Adipocyte (in vitro differentiated cells): ENCODE data around the gene COL11A1.
"Not testable (repeated sequence)": the region's sequence is repeated elsewhere in the genome, so short reads cannot be mapped to it uniquely, and the experiment has no call there.

ENCODE experiments used
- DNase-seq: peaks from one replicate; pipeline ENCODE4 v3.0.0-alpha.2; 2015; ENCODE audit warnings: low read depth
- H3K27me3 ChIP-seq: replicated peaks from 2 replicates; pipeline ENCODE4 v1.7.0; 2013; ENCODE audit warnings: mild to moderate bottlenecking, low read length, moderate library complexity; ENCODE audit not compliant: control insufficient read depth, insufficient read depth
- H3K36me3 ChIP-seq: 2 replicates; pipeline ENCODE4 v1.7.0; 2013; ENCODE audit warnings: low read length, mild to moderate bottlenecking, moderate library complexity; ENCODE audit not compliant: control insufficient read depth, insufficient read depth, severe bottlenecking
- H3K4me1 ChIP-seq: 2 replicates; pipeline ENCODE4 v1.7.0; 2013; ENCODE audit warnings: mild to moderate bottlenecking, low read length, moderate library complexity; ENCODE audit not compliant: control insufficient read depth, insufficient read depth
- H3K4me3 ChIP-seq: 2 replicates; pipeline ENCODE4 v1.7.0; 2013; ENCODE audit warnings: mild to moderate bottlenecking, low read length, moderate library complexity
- H3K9ac ChIP-seq: 2 replicates; pipeline ENCODE4 v1.7.0; 2013; ENCODE audit warnings: mild to moderate bottlenecking, low read length, moderate library complexity
- H3K9me3 ChIP-seq: 2 replicates; pipeline ENCODE4 v1.7.0; 2013; ENCODE audit warnings: mild to moderate bottlenecking, low read length, moderate library complexity; ENCODE audit not compliant: control insufficient read depth

Gene COL11A1

DNA sequence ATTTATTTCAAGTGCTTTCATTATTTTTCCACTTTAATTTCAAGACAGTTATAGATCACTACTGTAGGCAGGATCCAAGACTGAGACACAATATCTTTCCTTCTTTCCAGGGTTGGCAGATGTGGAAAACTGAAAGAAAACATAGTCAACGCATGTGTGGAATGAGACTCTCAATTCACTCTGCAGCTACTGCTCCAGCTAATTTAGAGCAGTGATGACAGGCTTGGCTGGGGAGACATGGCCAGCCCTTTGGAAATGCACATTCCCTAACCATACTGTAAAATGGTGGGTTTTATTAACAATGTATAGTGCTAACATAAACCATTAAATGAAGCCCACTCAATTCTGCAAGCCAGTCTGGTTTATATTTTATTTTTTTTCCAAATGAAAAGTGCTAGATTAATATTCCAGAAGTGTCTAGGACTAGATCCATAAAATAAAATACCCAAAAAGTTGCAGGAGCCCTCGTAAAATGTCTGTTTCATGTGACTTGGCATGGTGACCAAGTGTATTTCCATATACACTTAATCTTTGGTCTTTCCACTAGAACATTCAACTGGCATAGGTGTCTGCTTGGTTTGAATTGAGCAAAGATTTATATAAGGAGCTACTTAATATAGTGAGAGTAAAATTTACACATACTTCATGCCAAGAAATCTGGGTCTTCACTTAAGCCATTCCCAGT lies 32.9 kb downstream of the COL11A1 start:
- H3K4me3 ChIP-seq: no peak overlapping the region
- no peak overlapping the region for H3K9ac ChIP-seq
- H3K4me1 ChIP-seq: no peaks in the 10 kb centered on the region
- no peaks in the 10 kb centered on the region for H3K27me3 ChIP-seq
- no peaks in the 10 kb centered on the region for H3K9me3 ChIP-seq
- DNase-seq: no peak
- peaks cover 5% of the 10 kb centered on the region for H3K36me3 ChIP-seq

DNA sequence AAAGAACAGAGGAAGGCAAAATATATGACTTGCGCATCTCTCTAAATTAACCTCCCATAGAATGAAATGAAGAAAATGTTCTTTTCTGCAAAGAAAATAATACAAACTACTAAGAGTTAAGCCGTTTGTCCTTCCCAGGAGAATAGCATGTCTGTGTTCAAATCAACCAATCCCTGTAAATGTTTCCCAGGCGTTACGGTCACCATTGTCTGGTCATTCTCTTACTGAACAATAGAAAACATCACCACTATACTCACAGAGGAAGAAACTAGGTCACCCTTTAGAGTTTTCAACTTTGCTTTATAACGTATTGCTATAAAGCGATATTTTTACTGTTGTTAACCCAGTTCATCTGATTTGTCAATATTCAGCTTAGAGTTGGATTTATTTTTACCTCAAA lies 34.1 kb downstream of the COL11A1 start:
- Histone ChIP-seq H3K9ac (no peak overlapping the region), H3K4me1 (no peaks in the 10 kb centered on the region), H3K36me3 (peaks cover 5% of the 10 kb centered on the region), H3K27me3 (no peaks in the 10 kb centered on the region), H3K9me3 (no peaks in the 10 kb centered on the region), H3K4me3 (no peak overlapping the region)
- no peak for DNase-seq

DNA sequence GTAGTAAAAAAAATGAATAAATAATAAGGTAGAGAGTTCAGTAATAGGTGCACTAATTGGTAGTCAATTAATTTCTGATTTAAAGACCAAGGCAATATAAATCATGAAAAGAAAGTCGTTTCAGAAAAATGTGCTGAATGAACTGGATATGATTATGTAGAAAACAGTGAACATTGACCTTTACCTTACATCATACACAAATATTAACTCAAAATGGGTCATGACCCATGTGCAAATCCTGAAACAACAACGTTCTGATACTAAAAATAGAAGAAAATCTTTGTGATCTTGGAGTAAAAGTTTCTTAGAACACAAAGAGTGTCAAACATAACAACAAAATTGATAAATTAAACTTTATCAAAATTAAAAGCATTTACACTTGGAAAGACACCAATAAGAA lies 39.1 kb downstream of the COL11A1 start:
- H3K36me3 ChIP-seq: no peaks in the 10 kb centered on the region
- no peak overlapping the region for H3K4me3 ChIP-seq
- no peaks in the 10 kb centered on the region for H3K4me1 ChIP-seq
- no peak for DNase-seq
- H3K27me3 ChIP-seq: no peaks in the 10 kb centered on the region
- H3K9ac ChIP-seq: no peak overlapping the region
- H3K9me3 ChIP-seq: no peaks in the 10 kb centered on the region

DNA sequence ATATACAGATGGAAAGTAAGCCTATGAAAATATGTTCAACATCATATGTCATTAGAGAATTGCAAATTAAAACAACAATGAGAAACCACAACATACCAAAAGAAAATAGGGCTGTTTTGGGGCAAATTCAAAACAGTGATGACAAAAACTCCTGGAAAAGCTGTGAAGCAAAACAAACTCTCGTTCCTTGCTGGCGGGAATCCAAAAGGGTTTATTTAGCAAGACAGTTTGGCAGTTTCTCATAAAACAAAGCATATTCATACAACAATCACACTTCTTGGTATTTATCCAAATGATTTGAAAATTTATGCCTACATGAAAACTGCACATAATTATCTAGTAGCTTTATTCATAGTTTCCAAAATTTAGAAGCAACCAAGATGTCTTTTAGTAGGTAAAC lies 44.4 kb downstream of the COL11A1 start:
- H3K4me1 ChIP-seq: peaks cover 5% of the 10 kb centered on the region
- peak; percentile 56 for DNase-seq
- no peak overlapping the region for H3K4me3 ChIP-seq
- no peaks in the 10 kb centered on the region for H3K36me3 ChIP-seq
- H3K9me3 ChIP-seq: no peaks in the 10 kb centered on the region
- no peak overlapping the region for H3K9ac ChIP-seq
- H3K27me3 ChIP-seq: no peaks in the 10 kb centered on the region

DNA sequence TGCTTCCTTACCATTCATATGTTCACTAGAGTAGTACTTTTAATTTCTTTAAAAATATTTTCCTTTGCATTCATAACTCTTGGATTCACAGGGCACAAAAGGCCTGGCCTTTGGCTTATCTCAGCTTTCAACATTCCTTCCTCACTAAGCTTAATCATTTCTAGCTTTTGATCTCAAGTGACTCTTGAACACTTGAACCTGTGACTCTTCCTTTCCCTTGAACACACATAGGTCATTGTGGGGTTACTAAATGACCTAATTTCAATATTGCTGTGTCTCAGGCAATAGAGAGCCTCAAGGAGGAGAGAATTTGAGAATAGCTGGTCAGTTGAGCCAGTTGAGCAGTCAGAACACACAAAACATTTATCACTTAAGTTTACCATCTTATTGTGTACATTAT lies 49.9 kb downstream of the COL11A1 start:
- no peaks in the 10 kb centered on the region for H3K36me3 ChIP-seq
- no peak overlapping the region for H3K4me3 ChIP-seq
- no peak for DNase-seq
- H3K27me3 ChIP-seq: no peaks in the 10 kb centered on the region
- peaks cover 9% of the 10 kb centered on the region for H3K9me3 ChIP-seq
- H3K4me1 ChIP-seq: peaks cover 27% of the 10 kb centered on the region
- H3K9ac ChIP-seq: no peak overlapping the region

DNA sequence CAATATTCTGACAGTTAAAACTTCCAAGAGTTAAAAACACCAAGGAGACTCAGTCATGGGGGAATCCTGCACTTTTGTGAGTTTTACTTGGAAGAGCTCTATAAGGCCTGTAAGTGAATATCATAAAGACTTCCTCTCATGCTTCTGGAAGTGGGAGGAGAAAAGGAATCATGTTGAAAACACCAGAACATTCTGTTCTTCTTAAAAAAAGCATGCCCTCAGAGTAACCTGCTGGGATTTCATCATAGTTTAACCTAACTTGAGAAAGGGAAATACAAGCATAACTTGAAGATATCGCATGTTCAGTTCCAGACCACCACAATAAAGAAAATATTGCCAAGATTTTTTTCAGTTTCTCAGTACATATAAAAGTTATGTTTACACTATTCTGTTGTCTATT lies 51.9 kb downstream of the COL11A1 start:
- H3K9ac ChIP-seq: peak overlapping the region; percentile 51
- peaks cover 27% of the 10 kb centered on the region for H3K4me1 ChIP-seq
- H3K27me3 ChIP-seq: no peaks in the 10 kb centered on the region
- peak; percentile 89 for DNase-seq
- H3K36me3 ChIP-seq: no peaks in the 10 kb centered on the region
- peaks cover 9% of the 10 kb centered on the region for H3K9me3 ChIP-seq
- H3K4me3 ChIP-seq: peak overlapping the region; percentile 33

DNA sequence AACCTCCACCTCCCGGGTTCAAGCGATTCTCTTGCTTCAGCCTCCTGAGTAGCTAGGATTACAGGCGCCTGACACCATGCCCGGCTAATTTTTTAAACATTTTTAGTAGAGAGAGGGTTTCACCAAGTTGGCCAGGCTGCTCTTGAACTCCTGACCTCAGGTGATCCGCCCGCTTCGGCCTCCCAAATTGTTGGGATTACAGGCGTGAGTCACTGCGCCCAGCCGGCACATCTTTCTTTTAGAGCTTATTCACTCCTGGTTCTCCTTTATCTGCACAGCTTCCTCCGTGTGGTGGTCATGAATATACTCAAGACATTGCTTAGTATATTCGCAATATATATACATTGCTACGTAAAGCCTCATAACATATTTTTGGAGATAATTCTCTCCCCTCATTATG lies 80.2 kb downstream of the COL11A1 start:
- not testable (repeated sequence) for H3K9ac ChIP-seq, H3K4me1 ChIP-seq, H3K36me3 ChIP-seq, DNase-seq, H3K27me3 ChIP-seq, H3K4me3 ChIP-seq, H3K9me3 ChIP-seq

DNA sequence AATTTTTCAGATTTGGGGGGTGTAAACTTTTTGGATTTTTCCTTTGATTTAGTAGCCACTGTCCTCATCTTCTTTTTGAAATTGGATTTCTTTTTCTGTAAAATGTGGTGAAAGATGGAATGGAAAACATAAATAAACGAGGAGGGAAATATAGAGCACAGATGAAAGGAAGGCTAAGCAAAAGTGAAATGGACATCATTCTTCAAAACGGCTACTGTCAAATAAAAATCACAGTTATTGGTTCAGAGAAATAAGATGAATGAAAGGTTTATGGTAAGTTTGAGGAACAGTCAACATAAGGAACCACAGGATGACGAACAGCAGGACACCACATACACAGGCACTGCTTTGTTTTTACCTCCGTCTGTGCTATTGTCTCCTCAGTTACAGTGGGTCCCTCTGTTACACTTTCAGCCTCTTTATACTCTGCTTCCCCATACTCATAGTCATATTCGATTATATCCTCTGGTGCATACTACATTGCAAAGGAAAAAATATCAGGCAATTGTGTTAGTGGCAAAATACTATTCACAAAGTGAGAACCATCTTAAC lies 82.4 kb downstream of the COL11A1 start:
- no peak overlapping the region for H3K4me3 ChIP-seq
- no peak overlapping the region for H3K9ac ChIP-seq
- no peaks in the 10 kb centered on the region for H3K27me3 ChIP-seq
- DNase-seq: no peak
- H3K36me3 ChIP-seq: peaks cover 3% of the 10 kb centered on the region
- no peaks in the 10 kb centered on the region for H3K9me3 ChIP-seq
- H3K4me1 ChIP-seq: no peaks in the 10 kb centered on the region

DNA sequence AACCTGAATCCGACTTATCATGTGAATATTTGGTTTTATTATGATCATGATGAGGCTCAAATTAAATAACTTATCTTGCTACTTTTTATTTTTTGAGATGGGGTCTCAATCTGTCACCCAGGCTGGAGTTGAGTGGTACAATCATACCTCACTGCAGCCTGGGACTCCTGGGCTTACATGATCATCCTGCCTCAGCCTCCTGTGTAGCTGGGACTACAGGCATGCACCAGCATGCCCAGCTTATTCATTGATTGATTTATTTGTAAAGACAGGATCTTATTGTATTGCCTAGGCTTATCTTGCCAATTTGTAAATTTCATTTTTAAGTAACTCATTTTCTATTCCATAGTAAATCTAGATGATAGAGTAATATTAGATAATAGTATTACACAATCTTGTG lies 84.3 kb downstream of the COL11A1 start:
- Histone ChIP-seq H3K9ac (no peak overlapping the region), H3K27me3 (no peaks in the 10 kb centered on the region), H3K36me3 (peaks cover 3% of the 10 kb centered on the region), H3K4me1 (no peaks in the 10 kb centered on the region), H3K4me3 (no peak overlapping the region), H3K9me3 (no peaks in the 10 kb centered on the region)
- DNase-seq: no peak

DNA sequence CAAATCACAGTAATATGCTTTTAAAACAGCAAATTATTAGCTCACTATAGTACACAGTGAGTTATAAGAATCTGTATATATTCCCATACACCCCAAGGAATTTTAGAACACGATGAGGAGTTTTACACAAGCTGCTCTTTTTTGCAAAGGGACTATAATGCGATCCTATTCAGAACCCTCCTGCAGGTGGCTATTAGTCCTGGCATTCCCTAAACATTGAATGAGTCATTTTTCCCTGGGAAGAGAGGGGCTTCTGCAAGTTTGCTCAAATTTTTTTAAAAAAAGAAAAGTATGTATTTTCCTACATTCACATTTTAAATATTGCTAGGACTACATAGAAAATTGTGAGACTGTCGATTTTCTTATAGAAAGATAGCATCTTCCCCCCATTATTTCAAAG lies 106.3 kb downstream of the COL11A1 start:
- no peak overlapping the region for H3K4me3 ChIP-seq
- H3K9me3 ChIP-seq: no peaks in the 10 kb centered on the region
- no peak overlapping the region for H3K9ac ChIP-seq
- no peaks in the 10 kb centered on the region for H3K27me3 ChIP-seq
- peaks cover 14% of the 10 kb centered on the region for H3K36me3 ChIP-seq
- H3K4me1 ChIP-seq: no peaks in the 10 kb centered on the region
- DNase-seq: no peak

DNA sequence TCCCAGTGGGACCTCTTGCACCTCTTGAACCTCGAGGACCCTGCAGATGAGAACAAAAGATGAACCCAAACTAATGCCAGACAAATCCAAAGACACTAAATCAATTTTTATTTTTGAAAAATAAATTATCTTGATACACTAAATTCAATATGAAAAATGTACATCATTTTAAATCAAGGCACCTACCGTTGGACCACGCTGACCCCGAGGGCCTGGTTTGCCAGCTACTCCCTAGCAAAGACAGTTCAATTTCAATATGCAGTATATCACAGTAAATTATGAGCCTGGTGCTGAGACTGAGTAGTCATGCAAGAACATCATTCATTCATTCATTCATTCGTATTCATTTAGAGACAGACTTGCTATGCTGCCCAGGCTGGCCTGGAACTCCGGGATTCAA lies 129.4 kb downstream of the COL11A1 start:
- H3K36me3 ChIP-seq: no peaks in the 10 kb centered on the region
- H3K27me3 ChIP-seq: no peaks in the 10 kb centered on the region
- no peak for DNase-seq
- H3K4me1 ChIP-seq: no peaks in the 10 kb centered on the region
- H3K9me3 ChIP-seq: no peaks in the 10 kb centered on the region
- no peak overlapping the region for H3K4me3 ChIP-seq
- no peak overlapping the region for H3K9ac ChIP-seq

DNA sequence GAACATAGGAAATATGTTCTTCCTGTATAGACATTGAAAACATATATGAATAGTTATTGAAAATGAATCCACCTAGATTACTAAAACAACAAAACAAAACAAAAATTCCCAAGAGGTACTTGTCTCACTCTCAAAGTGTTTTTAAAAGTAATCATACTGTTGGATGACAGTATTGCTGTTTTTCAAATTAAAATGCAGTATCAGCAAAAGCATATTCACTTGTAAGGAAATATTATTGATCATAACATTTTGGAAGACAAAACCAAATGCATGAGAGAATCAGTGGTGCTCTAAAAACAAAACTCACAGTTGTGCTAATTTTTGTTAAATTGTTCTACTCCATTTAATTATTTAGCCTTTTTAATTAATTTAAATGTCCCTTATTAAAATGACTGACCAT lies 131.0 kb downstream of the COL11A1 start:
- DNase-seq: no peak
- H3K9me3 ChIP-seq: no peaks in the 10 kb centered on the region
- H3K4me1 ChIP-seq: no peaks in the 10 kb centered on the region
- no peak overlapping the region for H3K4me3 ChIP-seq
- no peaks in the 10 kb centered on the region for H3K36me3 ChIP-seq
- no peak overlapping the region for H3K9ac ChIP-seq
- H3K27me3 ChIP-seq: no peaks in the 10 kb centered on the region
